WTC11 (cell line): ENCODE results near the gene CACNA2D3.

Source experiments
- ATF2 ChIP-seq: sonication (generic); formaldehyde crosslinking; IDR thresholded peaks from 2 replicates; pipeline ENCODE4 v1.8.1; 2022; ENCODE audit warnings: low read depth, missing genetic modification reagents, borderline replicate concordance
- CREB1 ChIP-seq: sonication (generic); formaldehyde crosslinking; IDR thresholded peaks from 2 replicates; pipeline ENCODE4 v1.8.0; 2023; ENCODE audit warnings: mild to moderate bottlenecking, missing genetic modification reagents
- CTCF ChIP-seq: fragments of 200-600 bp; IDR thresholded peaks from 2 replicates; pipeline ENCODE4 v1.8.0; 2022; ENCODE audit warnings: antibody characterized with exemption
- E2F1 ChIP-seq: sonication (generic); formaldehyde crosslinking; IDR thresholded peaks from 2 replicates; pipeline ENCODE4 v1.8.0; 2022; ENCODE audit warnings: mild to moderate bottlenecking, missing genetic modification reagents
- ESRRA ChIP-seq: sonication (generic); formaldehyde crosslinking; IDR thresholded peaks from 2 replicates; pipeline ENCODE4 v1.8.1; 2022; ENCODE audit warnings: mild to moderate bottlenecking, missing genetic modification reagents, borderline replicate concordance
- FOXJ3 ChIP-seq: sonication (generic); formaldehyde crosslinking; IDR thresholded peaks from 2 replicates; pipeline ENCODE4 v1.9.0; 2021; ENCODE audit warnings: missing genetic modification reagents, mild to moderate bottlenecking, borderline replicate concordance
- IRF1 ChIP-seq: sonication (generic); formaldehyde crosslinking; IDR thresholded peaks from 2 replicates; pipeline ENCODE4 v1.8.0; 2023; ENCODE audit warnings: missing genetic modification reagents
- JUN ChIP-seq: sonication (generic); formaldehyde crosslinking; IDR thresholded peaks from 2 replicates; pipeline ENCODE4 v1.8.0; 2023; ENCODE audit warnings: mild to moderate bottlenecking, missing genetic modification reagents
- MLX ChIP-seq: sonication (generic); formaldehyde crosslinking; IDR thresholded peaks from 2 replicates; pipeline ENCODE4 v1.8.1; 2023; ENCODE audit warnings: mild to moderate bottlenecking, missing genetic modification reagents, moderate library complexity
- USF1 ChIP-seq: sonication (generic); formaldehyde crosslinking; IDR thresholded peaks from 2 replicates; pipeline ENCODE4 v1.8.0; 2022; ENCODE audit warnings: mild to moderate bottlenecking, missing genetic modification reagents
- USF2 ChIP-seq: sonication (generic); formaldehyde crosslinking; IDR thresholded peaks from 2 replicates; pipeline ENCODE4 v1.8.1; 2023; ENCODE audit warnings: mild to moderate bottlenecking, missing genetic modification reagents, moderate library complexity
- ZNF281 ChIP-seq: sonication (generic); formaldehyde crosslinking; IDR thresholded peaks from 2 replicates; pipeline ENCODE4 v1.8.0; 2023; ENCODE audit warnings: mild to moderate bottlenecking, missing genetic modification reagents
- ZNF396 ChIP-seq: fragments of 250-450 bp; sonication (Bioruptor Pico); IDR thresholded peaks from 2 replicates; pipeline ENCODE4 v1.8.0; 2021; ENCODE audit warnings: mild to moderate bottlenecking, moderate library complexity, borderline replicate concordance
- ZNF425 ChIP-seq: fragments of 250-450 bp; sonication (Bioruptor Pico); conservative IDR thresholded peaks from 2 replicates; pipeline ENCODE4 v1.9.0; 2021; ENCODE audit warnings: mild to moderate bottlenecking

- TF ChIP-seq CTCF (no peak), ATF2 (CRISPR knock-in tag) (no peak), CREB1 (no peak), E2F1 (CRISPR knock-in tag) (no peak), USF1 (CRISPR knock-in tag) (no peak), ZNF396 (CRISPR knock-in tag) (no peak), ZNF281 (CRISPR knock-in tag) (no peak), JUN (CRISPR knock-in tag) (no peak), USF2 (no peak), FOXJ3 (CRISPR knock-in tag) (no peak), ZNF425 (CRISPR knock-in tag) (no peak), IRF1 (CRISPR knock-in tag) (no peak), ESRRA (CRISPR knock-in tag) (no peak), MLX (CRISPR knock-in tag) (no peak)
These were observed 621.4 kb downstream of the CACNA2D3 start for GRCh38 chr3:54743755-54744154.
